OCI-LY1 (cell line): ENCODE results near the gene INPP5A.

Source experiments
- EZH2 ChIP-seq: fragments of 200-600 bp; sonication (generic), shearing (Covaris generic); IDR thresholded peaks from 2 replicates; pipeline ENCODE4 v1.8.0; 2017; ENCODE audit warnings: borderline replicate concordance, mixed run types, mild to moderate bottlenecking, antibody characterized with exemption, low read length, moderate library complexity, mixed read lengths
- TF ChIP-seq, protein P1 (sequence below): fragments of 200-600 bp; sonication (generic), shearing (Covaris generic); IDR thresholded peaks from 2 replicates; pipeline ENCODE4 v1.5.1; 2017; ENCODE audit warnings: mild to moderate bottlenecking, antibody characterized with exemption, low read length, moderate library complexity, mixed read lengths

DNA sequence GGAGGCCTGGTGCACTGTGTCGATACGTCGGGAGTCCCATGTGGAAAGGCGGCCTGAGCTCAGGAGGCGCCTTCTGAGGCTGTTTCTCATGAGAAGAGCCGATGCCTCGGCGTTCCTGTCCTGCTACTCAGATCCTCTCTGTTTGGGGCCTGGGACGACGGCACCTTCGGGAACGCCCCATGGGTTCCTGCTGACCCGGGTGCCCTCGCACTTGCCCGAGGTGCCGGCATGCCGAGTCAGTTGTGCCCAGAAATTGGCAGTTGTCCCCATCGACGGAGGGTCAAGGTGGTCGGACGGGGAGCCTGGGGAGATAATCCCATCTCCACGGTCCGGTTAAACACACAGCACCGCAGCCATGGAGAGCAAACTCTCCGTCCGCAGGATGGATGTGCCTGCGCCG, 215.4 kb downstream of the INPP5A start:
- TF ChIP-seq, protein P1, sequence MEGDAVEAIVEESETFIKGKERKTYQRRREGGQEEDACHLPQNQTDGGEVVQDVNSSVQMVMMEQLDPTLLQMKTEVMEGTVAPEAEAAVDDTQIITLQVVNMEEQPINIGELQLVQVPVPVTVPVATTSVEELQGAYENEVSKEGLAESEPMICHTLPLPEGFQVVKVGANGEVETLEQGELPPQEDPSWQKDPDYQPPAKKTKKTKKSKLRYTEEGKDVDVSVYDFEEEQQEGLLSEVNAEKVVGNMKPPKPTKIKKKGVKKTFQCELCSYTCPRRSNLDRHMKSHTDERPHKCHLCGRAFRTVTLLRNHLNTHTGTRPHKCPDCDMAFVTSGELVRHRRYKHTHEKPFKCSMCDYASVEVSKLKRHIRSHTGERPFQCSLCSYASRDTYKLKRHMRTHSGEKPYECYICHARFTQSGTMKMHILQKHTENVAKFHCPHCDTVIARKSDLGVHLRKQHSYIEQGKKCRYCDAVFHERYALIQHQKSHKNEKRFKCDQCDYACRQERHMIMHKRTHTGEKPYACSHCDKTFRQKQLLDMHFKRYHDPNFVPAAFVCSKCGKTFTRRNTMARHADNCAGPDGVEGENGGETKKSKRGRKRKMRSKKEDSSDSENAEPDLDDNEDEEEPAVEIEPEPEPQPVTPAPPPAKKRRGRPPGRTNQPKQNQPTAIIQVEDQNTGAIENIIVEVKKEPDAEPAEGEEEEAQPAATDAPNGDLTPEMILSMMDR, result no peak
- TF ChIP-seq EZH2, result no peak
